ENCODE data around the gene HMOX1.

The HMOX1 gene

GRCh38 chr22:35409783-35410662 is 29.1 kb downstream of the HMOX1 start:
- no peak for DNase-seq

GRCh38 chr22:35410663-35411034 is 29.8 kb downstream of the HMOX1 start:
- no peak for DNase-seq

GRCh38 chr22:35411102-35411501 is 30.2 kb downstream of the HMOX1 start:
- DNase-seq: no peak

- DNase-seq: no peak
Measured at GRCh38 chr22:35413624-35414023, 32.7 kb downstream of the HMOX1 start.

- no peak for DNase-seq
Measured at GRCh38 chr22:35417606-35418005, 36.7 kb downstream of the HMOX1 start.

- DNase-seq: no peak
Measured at GRCh38 chr22:35418088-35418487, 37.2 kb downstream of the HMOX1 start.

- no peak for DNase-seq
Measured at GRCh38 chr22:35418731-35419130, 37.8 kb downstream of the HMOX1 start.

- no peak for DNase-seq
Measured at GRCh38 chr22:35419756-35420155, 38.9 kb downstream of the HMOX1 start.

GRCh38 chr22:35421121-35421520 is 40.2 kb downstream of the HMOX1 start:
- DNase-seq: no peak

GRCh38 chr22:35422145-35422544 is 41.2 kb downstream of the HMOX1 start:
- no peak for DNase-seq

- no peak for DNase-seq
Measured at GRCh38 chr22:35422936-35423335, 42.0 kb downstream of the HMOX1 start.

GRCh38 chr22:35424081-35424480 is 43.2 kb downstream of the HMOX1 start:
- no peak for DNase-seq

GRCh38 chr22:35424761-35425160 is 43.9 kb downstream of the HMOX1 start:
- DNase-seq: no peak

- no peak for DNase-seq
Measured at GRCh38 chr22:35425546-35425945, 44.6 kb downstream of the HMOX1 start.

GRCh38 chr22:35425971-35426800 is 45.3 kb downstream of the HMOX1 start:
- no peak for DNase-seq

- DNase-seq: no peak
Measured at GRCh38 chr22:35426801-35427140, 45.9 kb downstream of the HMOX1 start.

- DNase-seq: peak; percentile 75
Measured at GRCh38 chr22:35430897-35431322, 50.0 kb downstream of the HMOX1 start.

- no peak for DNase-seq
Measured at GRCh38 chr22:35431483-35432227, 50.8 kb downstream of the HMOX1 start.

- DNase-seq: no peak
Measured at GRCh38 chr22:35432228-35432905, 51.5 kb downstream of the HMOX1 start.

- DNase-seq: no peak
Measured at GRCh38 chr22:35434061-35434710, 53.3 kb downstream of the HMOX1 start.

- no peak for DNase-seq
Measured at GRCh38 chr22:35435201-35435740, 54.4 kb downstream of the HMOX1 start.

GRCh38 chr22:35436421-35436820 is 55.5 kb downstream of the HMOX1 start:
- DNase-seq: no peak
